GM06990 (cell line): Measurements from ENCODE around the gene GBF1.
A peak's percentile ranks its signal among the peaks of the same experiment; 100 is the strongest.

Source experiments
- DNase-seq: peaks from one replicate; pipeline ENCODE4 v3.0.0-alpha.2; 2011; ENCODE audit not compliant: insufficient read length; ENCODE audit errors: extremely low read depth
- H3K27me3 ChIP-seq: replicated peaks from 2 replicates; pipeline ENCODE4 v1.6.0; 2011; ENCODE audit warnings: low read length; ENCODE audit not compliant: control insufficient read depth, insufficient read depth
- H3K36me3 ChIP-seq: 2 replicates; pipeline ENCODE4 v1.5.1; 2011; ENCODE audit warnings: low read length; ENCODE audit not compliant: control insufficient read depth, insufficient read depth
- H3K4me3 ChIP-seq: replicated peaks from 2 replicates; pipeline ENCODE4 v1.5.1; 2011; ENCODE audit warnings: low read depth, mild to moderate bottlenecking, control low read depth, low read length
- CTCF ChIP-seq: IDR thresholded peaks from 2 replicates; pipeline ENCODE4 v1.5.1; 2011; ENCODE audit warnings: low read length, control low read depth, mild to moderate bottlenecking, inconsistent platforms; ENCODE audit not compliant: insufficient read depth, poor library complexity, severe bottlenecking

The GBF1 gene

DNA sequence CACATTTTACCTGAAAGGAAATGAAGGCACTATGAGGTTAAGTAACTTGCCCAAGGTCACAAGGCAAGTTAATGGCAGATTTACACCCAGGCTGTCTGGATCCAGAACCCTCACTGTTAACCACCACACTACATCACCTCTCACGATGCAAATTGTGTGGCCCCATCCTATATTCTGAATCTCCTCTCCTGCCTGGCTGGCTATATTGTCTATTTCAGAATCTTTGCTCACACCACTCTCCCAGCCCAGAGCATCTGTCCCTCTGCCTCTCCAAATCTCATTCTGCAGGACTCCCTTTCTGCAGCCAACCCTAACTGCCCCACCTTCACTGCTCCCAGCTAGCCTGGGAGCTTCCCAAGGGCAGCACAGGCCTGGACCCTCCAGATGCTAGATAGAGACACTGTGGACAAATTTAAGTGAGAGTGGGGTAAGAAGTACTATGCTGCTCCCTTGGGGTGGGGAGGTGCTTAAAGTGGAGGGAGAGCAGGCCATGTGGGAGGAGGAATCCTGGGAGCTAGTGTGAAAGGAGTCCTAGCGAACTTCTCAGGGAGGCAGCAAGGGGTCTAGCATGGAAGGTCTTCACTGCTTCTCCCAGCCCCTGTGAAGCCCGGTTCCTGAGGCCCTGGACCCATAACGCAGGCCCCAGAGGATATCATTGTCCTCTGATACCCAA, 186.3 kb downstream of the GBF1 start:
- peak overlapping the region; percentile 93 for H3K4me3 ChIP-seq
- no peak for TF ChIP-seq CTCF
- no peak for DNase-seq
- H3K27me3 ChIP-seq: no peaks in the 10 kb centered on the region
- H3K36me3 ChIP-seq: no peaks in the 10 kb centered on the region
